ENCODE measurements around the gene PLCG1.

Gene PLCG1

DNA sequence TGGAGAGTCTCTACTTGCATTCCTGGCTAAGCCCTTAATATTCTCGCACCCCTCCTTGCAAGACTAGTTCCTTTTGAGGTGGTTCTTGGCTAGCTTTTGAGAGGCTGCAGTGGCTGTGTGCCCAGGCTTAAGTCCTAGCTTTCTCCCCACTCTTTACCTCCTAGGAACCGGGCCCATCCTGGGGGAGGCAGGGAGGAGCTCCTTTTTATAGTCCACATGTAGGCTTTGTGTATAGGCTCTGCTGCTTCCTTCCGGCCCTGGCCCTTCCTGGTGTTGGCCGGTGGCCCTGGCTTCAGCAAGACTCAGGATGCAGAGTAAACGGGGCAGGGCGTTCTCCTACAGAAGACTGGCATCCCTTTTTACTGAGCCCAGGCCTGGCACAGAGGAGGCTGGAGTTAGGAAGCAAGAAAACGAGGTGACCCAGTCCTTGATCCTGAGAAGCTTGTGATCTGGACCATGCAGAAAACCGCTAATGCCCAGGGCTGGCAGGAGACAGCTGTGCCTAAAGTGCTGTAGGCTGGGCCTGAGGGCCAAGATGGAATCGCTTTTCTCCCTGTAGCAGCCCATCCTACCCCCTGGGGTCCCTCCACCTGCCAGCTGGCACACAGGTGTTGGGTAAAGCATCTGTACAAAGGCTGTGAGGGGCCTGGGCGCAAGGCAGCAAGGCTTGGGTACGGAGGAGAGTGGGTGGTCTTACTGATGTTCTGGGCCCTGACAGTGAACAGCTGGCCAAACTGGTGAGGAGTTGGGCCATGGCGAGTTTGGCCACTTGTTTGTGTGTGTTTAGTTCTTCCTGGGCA is 8.7 kb downstream of the PLCG1 start:
- Histone ChIP-seq H2AFZ (ENCODE audit: low read depth, low read length, severe bottlenecking) (no peak overlapping the region), H3K9me3 (ENCODE audit: insufficient read depth, low read length) (no peaks in the 10 kb centered on the region), H4K20me1 (ENCODE audit: low read depth, low read length) (no peaks in the 10 kb centered on the region; the same call in 1 of the 2 replicates), H3K4me3 (ENCODE audit: insufficient read depth, low read length, poor library complexity, severe bottlenecking) (no peak overlapping the region), H3K36me3 (ENCODE audit: low read length) (no peaks in the 10 kb centered on the region), H3K27me3 (ENCODE audit: low read length) (no peaks in the 10 kb centered on the region), H3K9me2 (replicated peaks; ENCODE audit: insufficient read depth, low read length) (no peaks in the 10 kb centered on the region), H3K4me2 (ENCODE audit: low read depth, low read length, poor library complexity, severe bottlenecking) (no peak overlapping the region), H3K27ac (ENCODE audit: low read depth, low read length) (no peak overlapping the region), H3K79me2 (ENCODE audit: insufficient read depth, low read length) (peaks cover 74% of the 10 kb centered on the region), H3K9ac (ENCODE audit: low read length) (no peak overlapping the region), H3F3A (ENCODE audit: insufficient read depth) (no peaks in the 10 kb centered on the region)
- TF ChIP-seq EZH2phosphoT487 (conservative IDR thresholded peaks at IDR 0.05; ENCODE audit: low read length), result no peak
- TF ChIP-seq, protein P1, sequence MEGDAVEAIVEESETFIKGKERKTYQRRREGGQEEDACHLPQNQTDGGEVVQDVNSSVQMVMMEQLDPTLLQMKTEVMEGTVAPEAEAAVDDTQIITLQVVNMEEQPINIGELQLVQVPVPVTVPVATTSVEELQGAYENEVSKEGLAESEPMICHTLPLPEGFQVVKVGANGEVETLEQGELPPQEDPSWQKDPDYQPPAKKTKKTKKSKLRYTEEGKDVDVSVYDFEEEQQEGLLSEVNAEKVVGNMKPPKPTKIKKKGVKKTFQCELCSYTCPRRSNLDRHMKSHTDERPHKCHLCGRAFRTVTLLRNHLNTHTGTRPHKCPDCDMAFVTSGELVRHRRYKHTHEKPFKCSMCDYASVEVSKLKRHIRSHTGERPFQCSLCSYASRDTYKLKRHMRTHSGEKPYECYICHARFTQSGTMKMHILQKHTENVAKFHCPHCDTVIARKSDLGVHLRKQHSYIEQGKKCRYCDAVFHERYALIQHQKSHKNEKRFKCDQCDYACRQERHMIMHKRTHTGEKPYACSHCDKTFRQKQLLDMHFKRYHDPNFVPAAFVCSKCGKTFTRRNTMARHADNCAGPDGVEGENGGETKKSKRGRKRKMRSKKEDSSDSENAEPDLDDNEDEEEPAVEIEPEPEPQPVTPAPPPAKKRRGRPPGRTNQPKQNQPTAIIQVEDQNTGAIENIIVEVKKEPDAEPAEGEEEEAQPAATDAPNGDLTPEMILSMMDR (IDR thresholded peaks at IDR 0.05; ENCODE audit: insufficient read depth, low read length, poor library complexity, severe bottlenecking), result no peak

DNA sequence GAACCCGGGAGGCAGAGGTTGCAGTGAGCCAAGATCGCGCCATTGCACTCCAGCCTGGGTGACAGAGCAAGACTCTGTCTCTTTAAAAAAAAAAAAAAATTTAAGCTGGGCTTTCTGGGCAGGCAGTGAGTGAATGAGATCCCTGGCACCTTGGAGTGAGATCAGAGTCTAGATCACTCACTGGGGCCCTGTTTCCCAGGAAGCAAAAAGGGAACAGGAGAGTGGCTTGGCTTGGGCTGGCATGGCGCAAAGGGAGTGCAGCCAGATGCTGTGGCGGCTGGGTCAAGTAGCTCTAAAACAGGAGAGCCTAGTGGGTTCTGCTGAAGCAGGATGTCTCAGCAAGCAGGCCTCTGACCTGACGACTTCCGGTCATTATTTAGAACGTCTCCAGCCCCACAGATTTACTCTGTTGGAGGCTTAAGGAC is 10.4 kb downstream of the PLCG1 start:
- Histone ChIP-seq H3K4me2 (ENCODE audit: low read depth, low read length, poor library complexity, severe bottlenecking) (no peak overlapping the region), H3K9me2 (replicated peaks; ENCODE audit: insufficient read depth, low read length) (no peaks in the 10 kb centered on the region), H3K27me3 (ENCODE audit: low read length) (no peaks in the 10 kb centered on the region), H3F3A (ENCODE audit: insufficient read depth) (no peaks in the 10 kb centered on the region), H4K20me1 (ENCODE audit: low read depth, low read length) (no peaks in the 10 kb centered on the region; the same call in 1 of the 2 replicates), H3K4me3 (ENCODE audit: insufficient read depth, low read length, poor library complexity, severe bottlenecking) (no peak overlapping the region), H2AFZ (ENCODE audit: low read depth, low read length, severe bottlenecking) (no peak overlapping the region), H3K27ac (ENCODE audit: low read depth, low read length) (no peak overlapping the region), H3K9ac (ENCODE audit: low read length) (no peak overlapping the region), H3K79me2 (ENCODE audit: insufficient read depth, low read length) (peaks cover 74% of the 10 kb centered on the region), H3K9me3 (ENCODE audit: insufficient read depth, low read length) (no peaks in the 10 kb centered on the region), H3K36me3 (ENCODE audit: low read length) (no peaks in the 10 kb centered on the region)
- TF ChIP-seq EZH2phosphoT487 (conservative IDR thresholded peaks at IDR 0.05; ENCODE audit: low read length), result no peak
- TF ChIP-seq, protein P1 (IDR thresholded peaks at IDR 0.05; ENCODE audit: insufficient read depth, low read length, poor library complexity, severe bottlenecking), result no peak

DNA sequence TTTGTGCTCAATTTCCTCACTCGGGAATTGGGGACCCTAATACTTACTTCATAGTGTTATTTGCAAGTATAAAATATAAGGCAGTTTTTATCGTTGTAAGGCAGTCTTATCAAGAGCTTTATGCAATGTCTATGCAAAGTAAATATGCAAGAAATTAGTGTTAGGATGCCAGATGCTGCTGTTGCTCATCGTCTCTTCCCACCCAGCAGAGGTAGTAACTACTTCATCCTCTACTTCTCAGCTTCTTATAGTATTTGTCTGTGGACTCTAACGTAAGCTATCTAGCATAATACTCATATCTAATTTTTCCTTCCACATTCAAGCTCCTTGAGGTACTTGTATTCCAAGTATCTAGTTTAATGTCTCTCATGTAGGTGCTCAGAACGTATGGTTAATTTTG is 11.6 kb downstream of the PLCG1 start:
- H3F3A ChIP-seq (ENCODE audit: insufficient read depth), result no peaks in the 10 kb centered on the region
- no peak overlapping the region for H3K4me3 ChIP-seq (ENCODE audit: insufficient read depth, low read length, poor library complexity, severe bottlenecking)
- H2AFZ ChIP-seq (ENCODE audit: low read depth, low read length, severe bottlenecking), result no peak overlapping the region
- H4K20me1 ChIP-seq (ENCODE audit: low read depth, low read length), result no peaks in the 10 kb centered on the region
- H3K4me2 ChIP-seq (ENCODE audit: low read depth, low read length, poor library complexity, severe bottlenecking), result no peak overlapping the region
- peaks cover 68% of the 10 kb centered on the region; the same call in 1 of the 2 replicates for H3K79me2 ChIP-seq (ENCODE audit: insufficient read depth, low read length)
- no peaks in the 10 kb centered on the region for H3K36me3 ChIP-seq (ENCODE audit: low read length)
- H3K9ac ChIP-seq (ENCODE audit: low read length), result no peak overlapping the region
- no peaks in the 10 kb centered on the region for H3K27me3 ChIP-seq (ENCODE audit: low read length)
- H3K9me2 ChIP-seq (replicated peaks; ENCODE audit: insufficient read depth, low read length), result no peaks in the 10 kb centered on the region
- TF ChIP-seq, protein P1 (IDR thresholded peaks at IDR 0.05; ENCODE audit: insufficient read depth, low read length, poor library complexity, severe bottlenecking), result no peak
- no peak for TF ChIP-seq EZH2phosphoT487 (conservative IDR thresholded peaks at IDR 0.05; ENCODE audit: low read length)
- no peak overlapping the region for H3K27ac ChIP-seq (ENCODE audit: low read depth, low read length)
- H3K9me3 ChIP-seq (ENCODE audit: insufficient read depth, low read length), result no peaks in the 10 kb centered on the region

Measured in SU-DHL-6 (cell line).